Activated CD8-positive, alpha-beta T cell treated with anti-CD3 and anti-CD28 coated beads for 36 hours (primary cell): Measurements from ENCODE around the gene ZNF630. TPM values are rescaled to one million over a fixed set of nuclear protein-coding genes. Genes with fewer than 3 reads are reported as not detected.
A peak's percentile ranks its signal among the peaks of the same experiment; 100 is the strongest.

Source experiments
- ATAC-seq: fragments of 200-7000 bp; cut with Tn5 transposase; one replicate; pipeline ENCODE4 v1.10.0; 2021; ENCODE audit warnings: mild to moderate bottlenecking, moderate library complexity
- CTCF ChIA-PET: fragments of 350-600 bp; sonication (Branson Sonifier 250); formaldehyde crosslinking; loops from one replicate; lab custom pipeline; 2021; ENCODE audit warnings: antibody characterized with exemption; lab: Charles Lee
- POLR2A ChIA-PET: fragments of 350-600 bp; sonication (Branson Sonifier 250); formaldehyde crosslinking; loops from one replicate; lab custom pipeline; 2021; ENCODE audit warnings: antibody characterized with exemption; lab: Charles Lee
- DNase-seq: peaks from one replicate; pipeline ENCODE4 v3.0.0-alpha.2; 2020
- H3K27ac Mint-ChIP-seq: one replicate; pipeline ENCODE4 v1.8.0; 2021; ENCODE audit warnings: mild to moderate bottlenecking, mixed read lengths
- H3K27me3 Mint-ChIP-seq: one replicate; pipeline ENCODE4 v1.8.0; 2021; ENCODE audit warnings: mixed read lengths
- H3K36me3 Mint-ChIP-seq: one replicate; pipeline ENCODE4 v1.8.0; 2021; ENCODE audit warnings: low read depth, mixed read lengths
- H3K4me1 Mint-ChIP-seq: one replicate; pipeline ENCODE4 v1.8.0; 2021; ENCODE audit warnings: low read depth, mixed read lengths
- H3K4me3 Mint-ChIP-seq: one replicate; pipeline ENCODE4 v1.8.0; 2021; ENCODE audit warnings: mild to moderate bottlenecking, moderate library complexity, mixed read lengths
- H3K9me3 Mint-ChIP-seq: one replicate; pipeline ENCODE4 v1.8.0; 2021; ENCODE audit warnings: mixed read lengths
- intact Hi-C: fragments of 100-400 bp; cut with micrococcal nuclease; formaldehyde crosslinking; loops from one replicate; pipeline ENCODE4 v1.10.0; 2022
- total RNA-seq, 2 experiments: library from RNA; stranded (reverse); gene quantifications; one replicate each; pipeline ENCODE4 v1.2.3, GENCODE V29; 2021
- TF ChIP-seq, protein P1 (sequence below): fragments of 200-600 bp; IDR thresholded peaks from one replicate; pipeline ENCODE4 v1.8.0; 2022; ENCODE audit warnings: antibody characterized with exemption, mild to moderate bottlenecking

ZNF630 gene
- total RNA-seq, 2 experiments from 2014 or later = 1.7 to 1.9 TPM

DNA sequence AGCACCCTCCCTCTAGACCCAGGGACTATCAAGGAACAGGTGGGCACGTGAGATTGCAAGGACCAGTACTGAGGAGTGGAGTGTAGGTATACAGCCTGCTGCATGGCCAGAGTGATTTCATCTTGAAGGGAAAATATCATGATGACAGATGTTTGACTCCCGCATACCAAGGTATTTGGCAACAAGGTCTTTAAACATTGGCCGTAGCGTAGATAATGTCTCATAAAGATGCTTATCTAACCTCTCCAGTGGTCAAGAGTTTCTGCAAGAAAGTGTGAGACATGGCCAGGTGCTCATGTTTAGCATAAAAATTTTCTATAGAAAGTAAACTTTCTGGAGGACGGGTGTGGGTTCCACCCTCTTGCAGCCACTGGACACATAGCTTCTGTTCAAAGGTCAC, 18.7 kb upstream of the ZNF630 start:
- ChIA-PET POLR2A (no interaction called here), CTCF (no interaction called here)
- TF ChIP-seq, protein P1, sequence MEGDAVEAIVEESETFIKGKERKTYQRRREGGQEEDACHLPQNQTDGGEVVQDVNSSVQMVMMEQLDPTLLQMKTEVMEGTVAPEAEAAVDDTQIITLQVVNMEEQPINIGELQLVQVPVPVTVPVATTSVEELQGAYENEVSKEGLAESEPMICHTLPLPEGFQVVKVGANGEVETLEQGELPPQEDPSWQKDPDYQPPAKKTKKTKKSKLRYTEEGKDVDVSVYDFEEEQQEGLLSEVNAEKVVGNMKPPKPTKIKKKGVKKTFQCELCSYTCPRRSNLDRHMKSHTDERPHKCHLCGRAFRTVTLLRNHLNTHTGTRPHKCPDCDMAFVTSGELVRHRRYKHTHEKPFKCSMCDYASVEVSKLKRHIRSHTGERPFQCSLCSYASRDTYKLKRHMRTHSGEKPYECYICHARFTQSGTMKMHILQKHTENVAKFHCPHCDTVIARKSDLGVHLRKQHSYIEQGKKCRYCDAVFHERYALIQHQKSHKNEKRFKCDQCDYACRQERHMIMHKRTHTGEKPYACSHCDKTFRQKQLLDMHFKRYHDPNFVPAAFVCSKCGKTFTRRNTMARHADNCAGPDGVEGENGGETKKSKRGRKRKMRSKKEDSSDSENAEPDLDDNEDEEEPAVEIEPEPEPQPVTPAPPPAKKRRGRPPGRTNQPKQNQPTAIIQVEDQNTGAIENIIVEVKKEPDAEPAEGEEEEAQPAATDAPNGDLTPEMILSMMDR = no peak
- no peaks in the 10 kb centered on the region for H3K36me3 Mint-ChIP-seq
- H3K4me1 Mint-ChIP-seq = no peaks in the 10 kb centered on the region
- no peaks in the 10 kb centered on the region for H3K9me3 Mint-ChIP-seq
- no peak overlapping the region for H3K4me3 Mint-ChIP-seq
- H3K27me3 Mint-ChIP-seq = no peaks in the 10 kb centered on the region
- intact Hi-C loops = no loop called here
- ATAC-seq (no peak), DNase-seq (no peak)
- H3K27ac Mint-ChIP-seq = no peak overlapping the region

DNA sequence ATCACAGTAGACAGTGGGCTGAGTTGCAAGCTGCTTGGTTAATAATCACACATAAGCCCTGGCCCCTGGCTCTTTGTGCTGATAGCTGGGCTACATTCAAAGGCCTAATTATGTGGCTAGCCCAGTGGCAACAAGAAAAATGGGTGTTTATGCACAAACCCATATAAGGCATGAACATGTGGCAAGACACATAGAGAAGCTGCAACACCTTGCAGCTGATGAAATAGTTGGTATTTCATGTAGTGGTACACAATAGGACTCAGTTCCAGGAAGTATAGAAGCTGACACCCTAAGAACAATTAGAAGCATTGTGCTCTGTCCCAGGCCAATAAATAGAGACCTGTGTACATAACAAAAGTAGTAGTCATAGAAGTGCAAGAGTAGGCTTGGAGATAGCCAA, 14.6 kb upstream of the ZNF630 start:
- no peak for ATAC-seq
- ChIA-PET CTCF (no interaction called here), POLR2A (no interaction called here)
- no peak for DNase-seq
- Mint-ChIP-seq H3K4me3 (no peak overlapping the region), H3K27me3 (no peaks in the 10 kb centered on the region), H3K27ac (no peak overlapping the region), H3K4me1 (no peaks in the 10 kb centered on the region), H3K9me3 (no peaks in the 10 kb centered on the region), H3K36me3 (no peaks in the 10 kb centered on the region)
- TF ChIP-seq, protein P1 = no peak
- intact Hi-C loops = loop anchor here (10.0 kb wide), 1 partner anchor 379 kb away; no protein-coding TSS in a partner anchor

DNA sequence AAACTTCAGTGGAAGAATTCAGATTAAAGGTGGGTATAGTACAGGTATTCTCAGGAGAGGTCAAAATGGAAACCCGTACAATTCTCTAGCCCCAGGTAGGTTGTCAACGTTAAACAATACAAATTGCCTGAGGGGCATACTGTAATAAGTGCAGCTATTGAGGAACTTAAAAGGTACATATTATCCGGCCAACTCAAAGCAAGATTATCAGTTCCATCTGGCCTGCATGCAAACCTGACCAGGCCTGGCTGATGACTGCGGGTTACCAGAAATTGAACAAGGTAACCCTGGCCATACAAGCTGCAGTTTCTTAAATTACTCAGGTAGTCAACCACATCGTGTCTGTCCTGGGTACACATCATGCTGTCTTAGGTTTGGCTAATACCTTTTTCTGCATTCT, 12.3 kb upstream of the ZNF630 start:
- intact Hi-C loops = loop anchor here (10.0 kb wide), 1 partner anchor 381 kb away; no protein-coding TSS in a partner anchor
- H3K27ac Mint-ChIP-seq = no peak overlapping the region
- ChIA-PET CTCF (interaction anchor here (0.7 to 1.4 kb wide), 7 partner anchors 17 to 456 kb away, joined by 3 read pairs; partner anchors contain the start of gene TBC1D25), POLR2A (no interaction called here)
- H3K9me3 Mint-ChIP-seq = no peaks in the 10 kb centered on the region
- no peak overlapping the region for H3K4me3 Mint-ChIP-seq
- no peaks in the 10 kb centered on the region for H3K27me3 Mint-ChIP-seq
- ATAC-seq = no peak
- H3K4me1 Mint-ChIP-seq = no peaks in the 10 kb centered on the region
- TF ChIP-seq, protein P1 = no peak
- no peak for DNase-seq
- H3K36me3 Mint-ChIP-seq = no peaks in the 10 kb centered on the region

DNA sequence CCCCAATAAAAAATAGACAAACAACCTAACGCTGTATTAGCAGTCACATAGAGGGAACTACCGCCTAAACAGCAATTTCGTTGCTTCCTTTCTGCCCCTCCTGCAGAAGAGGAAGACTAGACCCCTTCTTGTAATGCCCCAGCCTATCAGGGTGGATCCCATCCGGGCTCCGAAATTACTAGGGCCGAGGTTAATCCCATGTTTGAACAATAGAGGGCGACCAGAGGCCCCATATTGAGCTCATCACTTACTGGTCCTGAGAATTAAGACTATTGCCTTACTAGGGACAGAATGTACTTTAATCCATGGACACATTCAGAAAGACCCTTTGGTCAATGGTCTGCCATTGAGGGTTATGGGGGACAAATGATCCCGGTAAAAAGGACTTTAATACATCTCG, 11.8 kb upstream of the ZNF630 start:
- ChIA-PET POLR2A (no interaction called here), CTCF (interaction anchor here (0.7 to 1.4 kb wide), 4 partner anchors 8 to 383 kb away, joined by 3 read pairs; no protein-coding TSS in a partner anchor)
- TF ChIP-seq, protein P1 = peak; percentile 66
- no peaks in the 10 kb centered on the region for H3K4me1 Mint-ChIP-seq
- no peak overlapping the region for H3K4me3 Mint-ChIP-seq
- H3K9me3 Mint-ChIP-seq = no peaks in the 10 kb centered on the region
- DNase-seq (peak; percentile 66), ATAC-seq (peak; percentile 90)
- H3K36me3 Mint-ChIP-seq = no peaks in the 10 kb centered on the region
- no peaks in the 10 kb centered on the region for H3K27me3 Mint-ChIP-seq
- no peak overlapping the region for H3K27ac Mint-ChIP-seq
- intact Hi-C loops = loop anchor here (10.0 kb wide), 1 partner anchor 382 kb away; no protein-coding TSS in a partner anchor

DNA sequence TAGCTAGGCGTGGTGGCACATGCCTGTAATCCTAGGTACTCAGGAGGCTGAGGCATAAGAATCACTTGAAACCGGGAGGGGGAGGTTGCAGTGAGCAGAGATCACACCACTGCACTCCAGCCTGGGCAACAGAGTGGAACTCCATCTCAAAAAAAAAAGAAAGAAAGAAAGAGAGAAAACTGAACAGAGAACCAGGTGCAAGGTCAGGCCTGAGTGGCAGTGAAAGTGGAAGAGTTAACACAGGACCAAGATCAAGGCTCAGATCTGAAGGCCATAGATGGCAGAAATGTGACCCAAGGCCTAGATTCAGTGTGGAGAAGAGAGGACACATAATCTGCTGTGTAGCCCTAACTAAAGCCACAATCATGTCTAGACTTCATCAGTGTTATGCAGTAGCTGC, 4.9 kb upstream of the ZNF630 start:
- Mint-ChIP-seq H3K27me3 (no peaks in the 10 kb centered on the region), H3K36me3 (no peaks in the 10 kb centered on the region), H3K9me3 (no peaks in the 10 kb centered on the region), H3K27ac (no peak overlapping the region), H3K4me1 (no peaks in the 10 kb centered on the region), H3K4me3 (no peak overlapping the region)
- DNase-seq = no peak
- ChIA-PET POLR2A (interaction anchor here (1.1 kb wide), 1 partner anchor 9 kb away, joined by 3 read pairs; no protein-coding TSS in a partner anchor), CTCF (no interaction called here)
- TF ChIP-seq, protein P1 = no peak
- intact Hi-C loops = no loop called here
- ATAC-seq = no peak
